Measurements from ENCODE around the gene ATG2A. TPM values are rescaled to one million over a fixed set of nuclear protein-coding genes. Genes with fewer than 3 reads are reported as not detected.
A peak's percentile ranks its signal among the peaks of the same experiment; 100 is the strongest.
"Not testable (repeated sequence)": the region's sequence is repeated elsewhere in the genome, so short reads cannot be mapped to it uniquely, and the experiment has no call there.

The ATG2A gene
- total RNA-seq, 4 donors from 2014 or later, result 20.3 to 34.8 (median 22.2) TPM

DNA sequence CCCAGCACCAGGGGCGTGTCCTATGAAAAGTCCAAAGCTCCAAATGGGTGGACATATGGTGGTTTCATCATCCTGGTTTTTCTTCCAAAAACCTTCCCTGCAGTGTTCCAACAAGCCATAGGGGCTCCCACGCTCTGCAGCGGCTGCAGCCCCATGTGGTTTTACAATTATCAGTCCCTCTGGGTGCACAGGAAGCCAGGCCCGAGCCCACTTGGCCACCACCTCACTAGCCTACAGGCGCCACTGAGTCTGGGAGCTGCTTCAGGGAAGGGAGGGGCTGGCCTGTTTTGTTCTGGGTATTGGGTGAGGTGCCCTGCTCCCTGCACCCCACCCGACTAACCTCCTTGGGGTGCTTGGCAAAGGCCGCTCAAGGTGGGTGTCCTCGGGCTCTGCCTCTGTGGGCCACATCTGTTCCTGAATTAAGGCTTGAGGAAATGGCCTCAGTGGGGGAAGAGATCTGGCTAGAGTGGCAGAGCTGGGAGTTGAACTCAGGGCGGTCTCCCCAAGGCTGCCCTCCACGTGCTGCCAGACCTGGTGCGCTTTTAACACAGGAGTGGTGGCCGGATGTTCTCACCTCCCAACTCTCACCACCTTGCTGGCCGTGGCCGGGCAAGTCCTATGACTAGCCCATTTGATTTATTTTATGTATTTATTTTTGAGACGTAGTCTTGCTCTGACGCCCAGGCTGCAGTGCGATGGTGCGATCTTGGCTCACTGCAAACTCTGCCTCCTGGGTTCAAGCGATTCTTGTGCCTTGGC lies 67.2 kb downstream of the ATG2A start:
- no peak for ATAC-seq (ENCODE audit: low FRiP score)
- TF ChIP-seq, protein P1, sequence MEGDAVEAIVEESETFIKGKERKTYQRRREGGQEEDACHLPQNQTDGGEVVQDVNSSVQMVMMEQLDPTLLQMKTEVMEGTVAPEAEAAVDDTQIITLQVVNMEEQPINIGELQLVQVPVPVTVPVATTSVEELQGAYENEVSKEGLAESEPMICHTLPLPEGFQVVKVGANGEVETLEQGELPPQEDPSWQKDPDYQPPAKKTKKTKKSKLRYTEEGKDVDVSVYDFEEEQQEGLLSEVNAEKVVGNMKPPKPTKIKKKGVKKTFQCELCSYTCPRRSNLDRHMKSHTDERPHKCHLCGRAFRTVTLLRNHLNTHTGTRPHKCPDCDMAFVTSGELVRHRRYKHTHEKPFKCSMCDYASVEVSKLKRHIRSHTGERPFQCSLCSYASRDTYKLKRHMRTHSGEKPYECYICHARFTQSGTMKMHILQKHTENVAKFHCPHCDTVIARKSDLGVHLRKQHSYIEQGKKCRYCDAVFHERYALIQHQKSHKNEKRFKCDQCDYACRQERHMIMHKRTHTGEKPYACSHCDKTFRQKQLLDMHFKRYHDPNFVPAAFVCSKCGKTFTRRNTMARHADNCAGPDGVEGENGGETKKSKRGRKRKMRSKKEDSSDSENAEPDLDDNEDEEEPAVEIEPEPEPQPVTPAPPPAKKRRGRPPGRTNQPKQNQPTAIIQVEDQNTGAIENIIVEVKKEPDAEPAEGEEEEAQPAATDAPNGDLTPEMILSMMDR (IDR thresholded peaks at IDR 0.05), result no peak

DNA sequence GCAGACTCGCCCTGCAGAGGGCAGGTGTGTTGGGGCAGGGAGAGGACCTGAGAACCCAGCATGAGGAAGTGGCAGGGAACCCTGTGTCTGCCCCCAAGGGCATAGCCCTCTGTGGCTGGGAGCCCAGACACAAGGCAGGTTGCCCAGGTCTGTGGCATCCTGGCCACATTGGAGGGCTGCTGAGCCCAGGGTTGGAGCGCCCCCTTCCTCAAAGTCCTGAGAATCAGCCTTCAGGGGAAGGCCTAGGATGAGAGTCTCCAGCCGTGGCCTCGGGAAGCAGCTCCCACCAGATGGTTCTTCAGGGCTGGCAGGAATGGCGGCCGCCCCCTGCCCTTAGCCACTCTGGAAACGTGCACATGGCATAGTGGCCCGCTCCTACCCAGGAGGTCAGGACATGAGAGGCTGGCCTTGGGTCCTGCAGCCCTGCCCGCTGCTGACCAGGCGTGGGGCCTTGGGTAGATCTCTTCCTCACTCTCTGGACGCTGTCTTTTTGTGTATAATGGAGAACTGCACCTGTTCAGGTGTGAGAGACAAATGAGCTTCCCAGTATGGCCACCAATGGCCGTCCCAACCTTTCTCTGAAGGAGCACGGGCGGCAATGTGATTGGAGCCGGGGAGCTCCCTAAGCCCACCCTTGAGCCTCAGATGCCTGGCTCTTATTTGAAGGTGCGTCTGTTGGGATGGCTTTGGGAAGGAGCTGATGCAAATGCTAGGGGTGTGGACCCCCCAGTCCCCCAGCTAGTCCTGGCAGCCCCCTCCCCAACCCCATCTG lies 68.0 kb downstream of the ATG2A start:
- no peak for ATAC-seq (ENCODE audit: low FRiP score)
- no peak for DNase-seq (ENCODE audit: low spot score)
- TF ChIP-seq, protein P1 (IDR thresholded peaks at IDR 0.05), result no peak

More for the DNA sequence above, 67.2 kb downstream of the ATG2A start:
- DNase-seq (ENCODE audit: low spot score), result no peak

DNA sequence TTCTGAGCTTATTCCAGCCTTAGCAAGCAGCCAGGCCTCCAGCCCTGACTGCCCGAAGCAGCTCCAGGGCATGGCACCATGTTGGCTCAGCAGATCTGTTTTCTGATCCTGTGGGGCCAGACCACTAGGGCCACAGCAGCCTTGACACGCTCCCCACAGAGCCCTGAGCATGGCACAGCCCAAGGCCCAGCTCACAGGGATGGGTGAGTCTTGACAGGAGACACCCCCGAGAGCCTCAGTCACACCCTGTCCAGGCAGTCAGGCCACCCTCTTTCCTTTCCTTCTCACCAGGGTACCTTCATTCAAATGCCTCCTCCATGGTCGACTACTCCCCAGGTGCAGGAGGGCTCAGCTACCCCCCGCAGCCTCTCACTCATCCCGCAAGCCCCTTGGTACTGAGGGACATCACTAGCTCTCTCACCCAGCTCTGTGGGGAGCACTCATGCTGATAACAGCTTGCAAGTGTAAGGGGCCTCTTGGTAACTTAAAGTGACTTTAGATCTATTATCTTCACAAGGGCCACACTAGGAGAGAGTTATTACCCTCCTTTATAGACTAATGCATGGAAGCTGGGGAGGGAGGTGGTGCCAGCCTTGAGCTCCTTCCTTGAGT lies 68.7 kb downstream of the ATG2A start:
- no peak for ATAC-seq (ENCODE audit: low FRiP score)

DNA sequence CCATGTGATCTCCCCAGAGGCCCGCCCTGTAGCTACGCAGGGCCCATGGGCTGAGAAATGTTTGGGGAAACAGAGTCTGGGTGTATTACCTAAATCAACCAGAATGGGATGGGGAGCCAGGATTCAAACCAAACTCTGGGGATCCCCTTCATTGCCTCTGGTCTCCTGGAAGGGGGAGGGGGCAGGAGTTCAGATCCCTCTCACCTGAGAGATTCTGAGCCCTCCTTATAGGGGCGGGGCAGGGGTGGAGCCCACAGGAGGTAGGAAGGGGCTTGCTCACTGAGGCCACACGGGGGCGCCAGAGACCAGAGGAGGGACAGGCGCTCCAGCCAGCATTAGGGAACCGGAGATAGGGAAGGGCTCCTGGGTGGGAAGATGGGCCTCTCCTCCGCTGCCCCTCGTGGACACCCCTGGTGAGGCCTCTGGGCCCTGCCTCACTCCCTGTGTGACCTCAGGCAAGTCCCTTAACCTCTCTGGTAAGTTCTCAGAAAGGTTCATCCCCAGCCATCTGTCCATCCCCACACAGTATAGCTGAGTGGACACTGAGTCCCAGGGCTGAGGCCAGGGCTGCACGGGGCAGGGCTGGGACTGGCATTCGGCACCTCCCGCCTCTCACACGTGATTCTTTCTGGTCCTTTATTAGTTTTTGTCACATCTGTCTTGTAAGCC lies 69.9 kb downstream of the ATG2A start:
- peak; percentile 85 for DNase-seq (ENCODE audit: low spot score)
- TF ChIP-seq, protein P1 (IDR thresholded peaks at IDR 0.05), result peak in 2 of 3 donors; percentile 73 to 82
- peak; percentile 45 for ATAC-seq (ENCODE audit: low FRiP score)

More for the DNA sequence above, 68.7 kb downstream of the ATG2A start:
- no peak for DNase-seq (ENCODE audit: low spot score)
- TF ChIP-seq, protein P1 (IDR thresholded peaks at IDR 0.05), result no peak

DNA sequence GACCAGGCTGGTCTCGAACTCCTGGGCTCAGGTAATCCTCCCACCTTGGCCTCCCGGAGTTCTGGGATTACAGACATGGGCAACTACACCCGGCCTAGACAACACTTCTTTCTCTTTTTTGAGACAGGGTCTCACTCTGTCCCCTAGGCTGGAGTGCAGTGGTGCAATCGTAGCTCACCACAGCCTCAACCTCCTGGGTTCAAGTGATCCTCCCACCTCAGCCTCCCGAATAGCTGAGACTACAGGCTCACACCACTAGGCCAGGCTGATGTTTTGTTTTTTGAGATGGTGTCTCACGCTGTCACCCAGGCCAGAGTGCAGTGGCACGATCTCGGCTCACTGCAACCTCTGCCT lies 71.3 kb downstream of the ATG2A start:
- ATAC-seq (ENCODE audit: low FRiP score); DNase-seq (ENCODE audit: low spot score): not testable (repeated sequence)

DNA sequence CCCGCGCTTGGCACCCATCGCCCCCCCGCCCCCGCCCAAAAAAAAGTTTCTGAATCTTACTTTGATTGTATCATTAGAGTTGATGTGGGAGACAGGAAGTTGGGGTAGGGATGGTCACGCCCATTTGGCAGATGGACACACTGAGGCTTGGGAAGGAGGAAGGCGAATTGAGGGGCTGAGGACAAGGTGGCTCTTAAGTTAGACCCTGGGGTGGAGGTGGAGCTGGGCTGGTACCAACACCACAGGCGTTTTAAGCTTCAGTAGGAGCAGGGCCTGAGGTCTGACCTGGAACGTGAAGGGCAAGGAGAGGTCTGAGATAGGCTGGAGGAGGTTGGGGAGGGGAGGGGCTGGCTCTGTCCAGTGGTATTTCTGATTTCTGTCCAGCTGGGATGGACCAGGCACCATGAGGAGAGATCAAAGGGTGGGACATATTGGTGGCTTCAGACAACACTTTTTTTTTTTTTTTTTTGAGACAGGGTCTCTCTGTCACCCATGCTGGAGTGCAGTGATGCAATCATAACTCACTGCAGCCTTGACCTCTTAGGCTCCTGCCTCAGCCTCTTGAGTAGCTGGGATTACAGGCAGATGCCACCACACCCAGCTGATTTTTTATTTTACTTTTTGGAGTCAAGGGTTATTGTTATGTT lies 71.8 kb downstream of the ATG2A start:
- no peak for DNase-seq (ENCODE audit: low spot score)
- TF ChIP-seq, protein P1 (IDR thresholded peaks at IDR 0.05), result no peak
- no peak for ATAC-seq (ENCODE audit: low FRiP score)

Small RNAs within 50 kb of the gene (small RNA-seq; reads per million reads assigned to genes)
- gene MIR6749 (not detected), gene MIR6750 (not detected)

Other genes with a start within 250 kb of the ATG2A start
- 1 to 10 TPM; 1.5 to 6.3 (median 3.4) TPM for gene NRXN2, start 194.0 kb downstream of the ATG2A start, total RNA-seq
- gene RASGRP2, start 173.1 kb downstream of the ATG2A start, total RNA-seq, result 10 to 100 TPM in 3 of 4 donors, 1 to 10 TPM in 1; 9.3 to 53.1 (median 14.0) TPM
- 10 to 100 TPM in 2 of 4 donors, 1 to 10 TPM in 2; 2.1 to 25.9 (median 12.2) TPM for gene PYGM, start 157.2 kb downstream of the ATG2A start, total RNA-seq
- 100 to 1,000 TPM; 209 to 411 (median 320) TPM for gene SF1, start 138.7 kb downstream of the ATG2A start, total RNA-seq
- gene MAP4K2, start 114.0 kb downstream of the ATG2A start, total RNA-seq, result 10 to 100 TPM in 3 of 4 donors, 1 to 10 TPM in 1; 8.5 to 33.3 (median 17.7) TPM
- gene MEN1, start 106.7 kb downstream of the ATG2A start, total RNA-seq, result 10 to 100 TPM in 3 of 4 donors, 1 to 10 TPM in 1; 7.3 to 20.2 (median 12.2) TPM
- gene CDC42BPG, start 72.6 kb downstream of the ATG2A start, total RNA-seq, result under 1 TPM; 0.19 to 0.48 (median 0.42) TPM
- 100 to 1,000 TPM in 2 of 4 donors, 10 to 100 TPM in 2; 66.4 to 226 (median 94.8) TPM for gene EHD1, start 38.6 kb downstream of the ATG2A start, total RNA-seq
- gene PPP2R5B, start 7.5 kb upstream of the ATG2A start, total RNA-seq, result 10 to 100 TPM in 3 of 4 donors, 1 to 10 TPM in 1; 7.8 to 20.3 (median 12.4) TPM
- not detected for gene GPHA2, start 18.7 kb upstream of the ATG2A start, total RNA-seq
- gene MAJIN, start 54.9 kb upstream of the ATG2A start, total RNA-seq, result not detected
- 1 to 10 TPM in 2 of 4 donors, under 1 TPM in 2; 0.46 to 6.0 (median 1.2) TPM for gene BATF2, start 79.8 kb upstream of the ATG2A start, total RNA-seq
- 100 to 1,000 TPM in 3 of 4 donors, 10 to 100 TPM in 1; 95.1 to 199 (median 160) TPM for gene ARL2, start 97.0 kb upstream of the ATG2A start, total RNA-seq
- gene SNX15, start 110.2 kb upstream of the ATG2A start, total RNA-seq, result 10 to 100 TPM; 14.7 to 28.5 (median 20.0) TPM
- 10 to 100 TPM in 2 of 4 donors, 1 to 10 TPM in 2; 4.8 to 11.8 (median 10.1) TPM for gene SAC3D1, start 124.0 kb upstream of the ATG2A start, total RNA-seq
- 10 to 100 TPM; 17.0 to 39.1 (median 23.3) TPM for gene NAALADL1, start 141.3 kb upstream of the ATG2A start, total RNA-seq
- gene CDCA5, start 166.8 kb upstream of the ATG2A start, total RNA-seq, result 1 to 10 TPM in 2 of 4 donors, under 1 TPM in 1, not detected in 1; 0.56 to 2.8 (median 1.4) TPM
- gene ZFPL1, start 167.0 kb upstream of the ATG2A start, total RNA-seq, result 10 to 100 TPM; 21.3 to 44.5 (median 32.6) TPM
- 100 to 1,000 TPM; 151 to 208 (median 192) TPM for gene VPS51, start 179.0 kb upstream of the ATG2A start, total RNA-seq
- gene TM7SF2, start 194.7 kb upstream of the ATG2A start, total RNA-seq, result 100 to 1,000 TPM in 1 of 4 donors, 10 to 100 TPM in 3; 44.8 to 345 (median 88.6) TPM
- 10 to 100 TPM; 12.1 to 18.6 (median 15.3) TPM for gene ZNHIT2, start 200.5 kb upstream of the ATG2A start, total RNA-seq
- gene FAU, start 204.9 kb upstream of the ATG2A start, total RNA-seq, result 100 to 1,000 TPM; 612 to 842 (median 711) TPM
- 10 to 100 TPM; 37.2 to 47.9 (median 43.2) TPM for gene MRPL49, start 205.1 kb upstream of the ATG2A start, total RNA-seq
- gene SYVN1, start 217.3 kb upstream of the ATG2A start, total RNA-seq, result 10 to 100 TPM; 47.1 to 58.2 (median 50.5) TPM

All from omental fat pad (tissue), 4 donors.